Esophagus (tissue), 2 donors: Measurements from ENCODE around the gene C12orf42. TPM values are rescaled to one million over a fixed set of nuclear protein-coding genes. Genes with fewer than 3 reads are reported as not detected.

Source experiments
- H3K27ac ChIP-seq, 2 donors: one replicate each; pipeline ENCODE4 v1.5.1; 2013; ENCODE audit warnings: low read depth in 2 of 2, mild to moderate bottlenecking in 2 of 2, inconsistent platforms in 1 of 2, low read length in 1 of 2, moderate library complexity in 1 of 2
- H3K27me3 ChIP-seq, 2 donors: one replicate each; pipeline ENCODE4 v1.6.1; 2013; ENCODE audit warnings: low read length in 2 of 2, control low read depth in 1 of 2, mild to moderate bottlenecking in 1 of 2; ENCODE audit not compliant: insufficient read depth in 2 of 2, control insufficient read depth in 1 of 2
- H3K36me3 ChIP-seq, 2 donors: one replicate each; pipeline ENCODE4 v1.6.1; 2013; ENCODE audit warnings: low read length in 1 of 2; ENCODE audit not compliant: control insufficient read depth in 2 of 2, insufficient read depth in 2 of 2
- H3K4me1 ChIP-seq, 2 donors: one replicate each; pipeline ENCODE4 v1.6.1; 2013; ENCODE audit warnings: low read length in 1 of 2; ENCODE audit not compliant: control insufficient read depth in 2 of 2, insufficient read depth in 2 of 2
- H3K4me3 ChIP-seq, 2 donors: one replicate each; pipeline ENCODE4 v1.5.1; 2013; ENCODE audit warnings: low read length in 2 of 2, mild to moderate bottlenecking in 2 of 2, low read depth in 1 of 2, moderate library complexity in 1 of 2
- H3K9me3 ChIP-seq, 2 donors: one replicate each; pipeline ENCODE4 v1.6.1; 2013; ENCODE audit warnings: mild to moderate bottlenecking in 2 of 2, low read depth in 1 of 2, low read length in 1 of 2, moderate library complexity in 1 of 2; ENCODE audit not compliant: control insufficient read depth in 2 of 2, insufficient read depth in 1 of 2
- WGBS, 2 donors: extraction: QIAGEN DNeasy Blood & Tissue Kit; methylation state at CpG; one replicate each; pipeline ENCODE4 v1.1.7; 2013; 5-methylcytosine and 5-hydroxymethylcytosine counted together
- polyA plus RNA-seq, 2 donors: library from polyadenylated mRNA; stranded (reverse); fragments of 200-250 nt; gene quantifications; one replicate each; pipeline ENCODE4 v1.2.3, GENCODE V29; 2013
- donor health status: healthy with polysubstance abuse.
- donor health status: Bipolar disorder and iron deficiency.

C12orf42 gene
- polyA plus RNA-seq, 2 donors = not detected

GRCh38 chr12:103272949-103273348, 222.8 kb downstream of the C12orf42 start:
- no peaks in the 10 kb centered on the region for H3K4me1 ChIP-seq
- H3K36me3 ChIP-seq = no peaks in the 10 kb centered on the region
- 84 to 85% methylated on average over 1 of the region's 1 CpG for WGBS, 2 donors
- no peak overlapping the region for H3K27ac ChIP-seq
- no peaks in the 10 kb centered on the region for H3K9me3 ChIP-seq
- H3K4me3 ChIP-seq = no peak overlapping the region
- no peaks in the 10 kb centered on the region for H3K27me3 ChIP-seq

- no peak overlapping the region for H3K4me3 ChIP-seq
- no peak overlapping the region for H3K27ac ChIP-seq
- no peaks in the 10 kb centered on the region for H3K9me3 ChIP-seq
- H3K27me3 ChIP-seq = no peaks in the 10 kb centered on the region
- no peaks in the 10 kb centered on the region for H3K36me3 ChIP-seq
- H3K4me1 ChIP-seq = no peaks in the 10 kb centered on the region
These were observed 225.8 kb downstream of the C12orf42 start for GRCh38 chr12:103269946-103270345.

- H3K36me3 ChIP-seq = no peaks in the 10 kb centered on the region
- no peak overlapping the region for H3K4me3 ChIP-seq
- H3K27ac ChIP-seq = no peak overlapping the region
- no peaks in the 10 kb centered on the region for H3K4me1 ChIP-seq
- H3K27me3 ChIP-seq = no peaks in the 10 kb centered on the region
- no peaks in the 10 kb centered on the region for H3K9me3 ChIP-seq
- WGBS, 2 donors = 48 to 54% methylated on average over 5 of the region's 5 CpGs
These were observed 226.8 kb downstream of the C12orf42 start for GRCh38 chr12:103268831-103269514.

GRCh38 chr12:103257763-103258162, 238.0 kb downstream of the C12orf42 start:
- no peak overlapping the region for H3K4me3 ChIP-seq
- 75 to 77% methylated on average over 2 of the region's 2 CpGs for WGBS, 2 donors
- no peaks in the 10 kb centered on the region for H3K9me3 ChIP-seq
- no peaks in the 10 kb centered on the region for H3K27me3 ChIP-seq
- no peaks in the 10 kb centered on the region for H3K4me1 ChIP-seq
- H3K36me3 ChIP-seq = no peaks in the 10 kb centered on the region
- no peak overlapping the region for H3K27ac ChIP-seq

Other genes starting within 250 kb of the C12orf42 start
- under 1 TPM; 0.02 to 0.09 TPM for gene STAB2, start 91.3 kb upstream of the C12orf42 start, polyA plus RNA-seq